T47D (cell line): ENCODE measurements around the gene CD27.

Experiments used
- DNase-seq, 2 experiments: peaks; one replicate each; pipeline versions ENCODE4 v3.0.0 to v3.0.0-alpha.2; 2011 to 2012; ENCODE audit warnings: low read depth in 1 of 2, low spot score in 1 of 2
- JUND ChIP-seq: IDR thresholded peaks from 2 replicates; pipeline ENCODE4 v1.6.1; 2012; ENCODE audit warnings: low read depth
- in situ Hi-C: cut with HindIII; loops from 2 replicates; pipeline ENCODE4 v1.10.0; 2016; ENCODE audit warnings: low sequenced_read_pairs, low pct_unique_long_range_greater_than_20kb

CD27 gene

GRCh38 chr12:6442836-6443235 is 1.9 kb upstream of the CD27 start:
- no peak for DNase-seq
- in situ Hi-C loops = no loop called here
- no peak for TF ChIP-seq JUND

GRCh38 chr12:6443361-6443983 is 1.3 kb upstream of the CD27 start:
- in situ Hi-C loops = no loop called here
- TF ChIP-seq JUND = no peak
- no peak for DNase-seq

GRCh38 chr12:6444031-6444430 is 724 bp upstream of the CD27 start:
- in situ Hi-C loops = no loop called here
- no peak for TF ChIP-seq JUND
- DNase-seq = no peak

- TF ChIP-seq JUND = no peak
- no peak for DNase-seq
- in situ Hi-C loops = no loop called here
Observed at GRCh38 chr12:6450091-6450868, 5.5 kb downstream of the CD27 start.

GRCh38 chr12:6450869-6451347 is 6.2 kb downstream of the CD27 start:
- TF ChIP-seq JUND = no peak
- no peak for DNase-seq
- in situ Hi-C loops = no loop called here

GRCh38 chr12:6451348-6452244 is 6.8 kb downstream of the CD27 start, which contains the start of gene TAPBPL:
TAPBPL (plus strand) TSS chr12:6452042; CDS start chr12:6452249, 207 bp downstream.
- no peak for TF ChIP-seq JUND
- in situ Hi-C loops = no loop called here
- peak; percentile 39 to 66 for DNase-seq

- DNase-seq = no peak
- in situ Hi-C loops = no loop called here
- no peak for TF ChIP-seq JUND
Observed at GRCh38 chr12:6452245-6452943, 7.6 kb downstream of the CD27 start.

GRCh38 chr12:6452944-6453630 is 8.3 kb downstream of the CD27 start:
- TF ChIP-seq JUND = no peak
- in situ Hi-C loops = no loop called here

GRCh38 chr12:6457220-6457945 is 12.6 kb downstream of the CD27 start:
- in situ Hi-C loops = no loop called here
- TF ChIP-seq JUND = no peak

More at GRCh38 chr12:6452944-6453630, 8.3 kb downstream of the CD27 start:
- DNase-seq = no peak

GRCh38 chr12:6458281-6459003 is 13.7 kb downstream of the CD27 start:
- in situ Hi-C loops = no loop called here
- no peak for DNase-seq
- TF ChIP-seq JUND = no peak

More at GRCh38 chr12:6457220-6457945, 12.6 kb downstream of the CD27 start:
- no peak for DNase-seq
